ENCODE results near the gene XK. TPM values are rescaled to one million over a fixed set of nuclear protein-coding genes. Genes with fewer than 3 reads are reported as not detected.
A peak's percentile ranks its signal among the peaks of the same experiment; 100 is the strongest.

The XK gene
- total RNA-seq, 4 donors from 2014 or later, result 36.3 to 54.3 (median 39.9) TPM

- Histone ChIP-seq H3K36me3 (no peaks in the 10 kb centered on the region), H3K27ac (peak overlapping the region in 2 of 4 donors; percentile 12 to 53), H3K9me3 (no peaks in the 10 kb centered on the region), H3K4me1 (peaks cover 0 to 16% (median 7%) of the 10 kb centered on the region in 4 donors), H3K4me3 (no peak overlapping the region), H3K27me3 (no peaks in the 10 kb centered on the region)
- WGBS, 2 donors (ENCODE audit: low coverage in 1 of 2), result 63% methylated on average over 1 of the region's 1 CpG; no CpG with 5 or more reads in 1 of the 2 donors
- no peak for TF ChIP-seq CTCF (IDR thresholded peaks at IDR 0.05)
- no peak for TF ChIP-seq POLR2A (IDR thresholded peaks at IDR 0.05)
- TF ChIP-seq POLR2AphosphoS5 (IDR thresholded peaks at IDR 0.05), result no peak
- no peak for TF ChIP-seq EP300 (IDR thresholded peaks at IDR 0.05; ENCODE audit: low read depth)
- in situ Hi-C loops (cut with MboI; ENCODE audit: low pct_ligation_motif_present in 1 of 4, low pct_unique_long_range_greater_than_20kb in 1 of 4, low sequenced_read_pairs in 3 of 4), result no loop called here
- no peak for DNase-seq
- intact Hi-C loops (cut with DNase I; ENCODE audit: low total_unique reads), result no loop called here
Measured at GRCh38 chrX:37679230-37679629, 6.4 kb upstream of the XK start.

GRCh38 chrX:37679888-37680287, 5.7 kb upstream of the XK start:
- Histone ChIP-seq H3K27me3 (no peaks in the 10 kb centered on the region), H3K36me3 (no peaks in the 10 kb centered on the region), H3K4me3 (no peak overlapping the region), H3K27ac (peak overlapping the region in 2 of 4 donors; percentile 12 to 53), H3K4me1 (peaks cover 0 to 21% (median 10%) of the 10 kb centered on the region in 4 donors), H3K9me3 (no peaks in the 10 kb centered on the region)
- no peak for DNase-seq
- intact Hi-C loops (cut with DNase I; ENCODE audit: low total_unique reads) (no loop called here), in situ Hi-C loops (cut with MboI; ENCODE audit: low pct_ligation_motif_present in 1 of 4, low pct_unique_long_range_greater_than_20kb in 1 of 4, low sequenced_read_pairs in 3 of 4) (no loop called here)
- 77% methylated on average over 1 of the region's 1 CpG; no CpG with 5 or more reads in 1 of the 2 donors for WGBS, 2 donors (ENCODE audit: low coverage in 1 of 2)
- TF ChIP-seq POLR2A (IDR thresholded peaks at IDR 0.05) (no peak), EP300 (IDR thresholded peaks at IDR 0.05; ENCODE audit: low read depth) (no peak), POLR2AphosphoS5 (IDR thresholded peaks at IDR 0.05) (no peak), CTCF (IDR thresholded peaks at IDR 0.05) (no peak)

GRCh38 chrX:37684426-37684825, 1.2 kb upstream of the XK start:
- Histone ChIP-seq H3K9me3 (no peaks in the 10 kb centered on the region), H3K4me1 (peaks cover 0 to 19% (median 8%) of the 10 kb centered on the region in 4 donors), H3K36me3 (no peaks in the 10 kb centered on the region), H3K4me3 (no peak overlapping the region), H3K27me3 (no peaks in the 10 kb centered on the region), H3K27ac (peak overlapping the region; percentile 90 to 93 (median 90))
- intact Hi-C loops (cut with DNase I; ENCODE audit: low total_unique reads), result no loop called here
- no peak for DNase-seq
- TF ChIP-seq EP300 (IDR thresholded peaks at IDR 0.05; ENCODE audit: low read depth), result no peak
- no peak for TF ChIP-seq CTCF (IDR thresholded peaks at IDR 0.05)
- no peak for TF ChIP-seq POLR2A (IDR thresholded peaks at IDR 0.05)
- TF ChIP-seq POLR2AphosphoS5 (IDR thresholded peaks at IDR 0.05), result no peak
- in situ Hi-C loops (cut with MboI; ENCODE audit: low pct_ligation_motif_present in 1 of 4, low pct_unique_long_range_greater_than_20kb in 1 of 4, low sequenced_read_pairs in 3 of 4), result no loop called here

GRCh38 chrX:37684973-37685372, 618 bp upstream of the XK start:
- Histone ChIP-seq H3K27me3 (no peaks in the 10 kb centered on the region), H3K36me3 (no peaks in the 10 kb centered on the region), H3K27ac (peak overlapping the region; percentile 90 to 93 (median 90)), H3K4me1 (peaks cover 0 to 17% (median 6%) of the 10 kb centered on the region in 4 donors), H3K4me3 (peak overlapping the region in 1 of 4 donors; percentile 60), H3K9me3 (no peaks in the 10 kb centered on the region)
- in situ Hi-C loops (cut with MboI; ENCODE audit: low pct_ligation_motif_present in 1 of 4, low pct_unique_long_range_greater_than_20kb in 1 of 4, low sequenced_read_pairs in 3 of 4), result no loop called here
- intact Hi-C loops (cut with DNase I; ENCODE audit: low total_unique reads), result no loop called here
- WGBS, 2 donors (ENCODE audit: low coverage in 1 of 2), result 43% methylated on average over 1 to 3 of the region's 3 CpGs
- no peak for DNase-seq
- no peak for TF ChIP-seq POLR2A (IDR thresholded peaks at IDR 0.05)
- TF ChIP-seq CTCF (IDR thresholded peaks at IDR 0.05), result no peak
- TF ChIP-seq EP300 (IDR thresholded peaks at IDR 0.05; ENCODE audit: low read depth), result no peak
- no peak for TF ChIP-seq POLR2AphosphoS5 (IDR thresholded peaks at IDR 0.05)
